CD14-positive monocyte (primary cell): ENCODE measurements around the gene REXO5. TPM values are rescaled to one million over a fixed set of nuclear protein-coding genes. Genes with fewer than 3 reads are reported as not detected.

ENCODE experiments used
- DNase-seq, 3 donors: peaks; one replicate each; pipeline ENCODE4 v3.0.0-alpha.2; 2011 to 2022
- H2AFZ ChIP-seq: 2 replicates; pipeline ENCODE4 v1.6.0; 2012; ENCODE audit warnings: mild to moderate bottlenecking, low read depth, low read length, inconsistent platforms; ENCODE audit not compliant: insufficient read depth, poor library complexity, severe bottlenecking
- H3K27ac ChIP-seq, 2 donors: 1 replicate in 1 of 2; 2 replicates in 1 of 2; pipeline ENCODE4 v1.5.1; 2012 to 2013; ENCODE audit warnings: low read length in 2 of 2, control low read depth in 1 of 2, inconsistent platforms in 1 of 2, low read depth in 1 of 2, mild to moderate bottlenecking in 1 of 2
- H3K27me3 ChIP-seq, 2 donors: one replicate each; pipeline versions ENCODE4 v1.6.0 to v1.6.1; 2011 to 2013; ENCODE audit warnings: low read length in 2 of 2; ENCODE audit not compliant: control insufficient read depth in 2 of 2, insufficient read depth in 2 of 2
- H3K36me3 ChIP-seq, 2 donors: replicated peaks in 1 of 2; 1 replicate in 1 of 2; 2 replicates in 1 of 2; pipeline versions ENCODE4 v1.5.1 to v1.6.1; 2012 to 2013; ENCODE audit warnings: low read length in 2 of 2, control low read depth in 1 of 2, inconsistent platforms in 1 of 2, mild to moderate bottlenecking in 1 of 2; ENCODE audit not compliant: insufficient read depth in 2 of 2, control insufficient read depth in 1 of 2
- H3K4me1 ChIP-seq, 2 donors: 1 replicate in 1 of 2; 2 replicates in 1 of 2; pipeline versions ENCODE4 v1.5.1 to v1.6.1; 2012 to 2013; ENCODE audit warnings: low read length in 2 of 2, control low read depth in 1 of 2, inconsistent platforms in 1 of 2, mild to moderate bottlenecking in 1 of 2, moderate library complexity in 1 of 2; ENCODE audit not compliant: insufficient read depth in 2 of 2, control insufficient read depth in 1 of 2
- H3K4me2 ChIP-seq: replicated peaks from 2 replicates; pipeline ENCODE3; 2012; ENCODE audit warnings: low read length, moderate library complexity, mild to moderate bottlenecking; ENCODE audit not compliant: poor library complexity, severe bottlenecking; ENCODE audit errors: extremely low read depth
- H3K4me3 ChIP-seq, 3 experiments: fragments of 200-600 bp in 1 of 3; sonication (generic) in 1 of 3; replicated peaks in 1 of 3; 1 replicate in 2 of 3; 2 replicates in 1 of 3; pipeline ENCODE4 v1.5.1; 2011 to 2013; ENCODE audit warnings: low read length in 3 of 3, mild to moderate bottlenecking in 3 of 3, control low read depth in 2 of 3, low read depth in 2 of 3, inconsistent platforms in 1 of 3, moderate library complexity in 1 of 3
- H3K79me2 ChIP-seq: 2 replicates; pipeline ENCODE4 v1.6.0; 2012; ENCODE audit warnings: mild to moderate bottlenecking, control low read depth, inconsistent platforms, low read length, moderate library complexity; ENCODE audit not compliant: insufficient read depth
- H3K9ac ChIP-seq: 2 replicates; pipeline ENCODE4 v1.6.0; 2017; ENCODE audit warnings: low read length, mild to moderate bottlenecking; ENCODE audit not compliant: insufficient read depth, poor library complexity, severe bottlenecking
- H3K9me3 ChIP-seq, 2 donors: replicated peaks in 1 of 2; 1 replicate in 1 of 2; 2 replicates in 1 of 2; pipeline versions ENCODE4 v1.5.1 to v1.6.1; 2012 to 2013; ENCODE audit warnings: low read length in 2 of 2, control low read depth in 1 of 2; ENCODE audit not compliant: control insufficient read depth in 1 of 2, insufficient read depth in 1 of 2
- H4K20me1 ChIP-seq: 2 replicates; pipeline ENCODE4 v1.6.0; 2012; ENCODE audit warnings: mild to moderate bottlenecking, low read length, control low read depth, moderate library complexity; ENCODE audit not compliant: insufficient read depth
- H3K27ac Mint-ChIP-seq, 7 donors: one replicate each; pipeline ENCODE4 v1.8.0; 2020; ENCODE audit warnings: mild to moderate bottlenecking in 7 of 7, mixed read lengths in 7 of 7, moderate library complexity in 6 of 7, inconsistent platforms in 2 of 7
- H3K27me3 Mint-ChIP-seq, 3 donors: one replicate each; pipeline ENCODE4 v1.8.0; 2021 to 2022; ENCODE audit warnings: low read depth in 3 of 3, mild to moderate bottlenecking in 3 of 3, mixed read lengths in 3 of 3, moderate library complexity in 3 of 3, inconsistent platforms in 1 of 3
- H3K36me3 Mint-ChIP-seq, 2 donors: one replicate each; pipeline ENCODE4 v1.8.0; 2020; ENCODE audit warnings: mixed read lengths in 2 of 2, inconsistent platforms in 1 of 2, mild to moderate bottlenecking in 1 of 2
- H3K4me1 Mint-ChIP-seq: one replicate; pipeline ENCODE4 v1.8.0; 2020; ENCODE audit warnings: mild to moderate bottlenecking, mixed read lengths
- H3K4me3 Mint-ChIP-seq, 2 donors: one replicate each; pipeline ENCODE4 v1.8.0; 2020; ENCODE audit warnings: mild to moderate bottlenecking in 2 of 2, mixed read lengths in 2 of 2, moderate library complexity in 1 of 2
- H3K9me3 Mint-ChIP-seq, 7 donors: one replicate each; pipeline ENCODE4 v1.8.0; 2020 to 2022; ENCODE audit warnings: mixed read lengths in 7 of 7, mild to moderate bottlenecking in 6 of 7, moderate library complexity in 6 of 7, inconsistent platforms in 2 of 7
- CTCF ChIP-seq: fragments of 200-600 bp; IDR thresholded peaks from one replicate; pipeline ENCODE4 v1.8.0; 2022; ENCODE audit warnings: antibody characterized with exemption, mild to moderate bottlenecking
- WGBS: methylation state at CpG from one replicate; pipeline ENCODE4 v1.1.5; 2013; ENCODE audit warnings: missing lambda C conversion rate; ENCODE audit not compliant: insufficient coverage; 5-methylcytosine and 5-hydroxymethylcytosine counted together
- intact Hi-C, 2 donors: fragments of 100-400 bp; cut with micrococcal nuclease; formaldehyde crosslinking; loops; one replicate each; pipeline versions ENCODE4 v1.15.0 to v1.15.1; 2023
- polyA plus RNA-seq, 3 donors: library from polyadenylated mRNA; depleted of rRNA in 1 of 3; unstranded in 2 of 3; stranded (reverse) in 1 of 3; fragments of 300-500 nt in 2 of 3; fragments of >200 nt in 1 of 3; fragmentation: Illumina TruSeq in 2 of 3; gene quantifications; 1 replicate in 2 of 3; 2 replicates in 1 of 3; pipeline ENCODE4 v1.2.3, GENCODE V29; 2012 to 2021

The REXO5 gene
- polyA plus RNA-seq, 3 donors, result 0.52 to 1.4 (median 0.55) TPM

- peaks cover 7 to 9% of the 10 kb centered on the region in 2 donors for H3K4me1 ChIP-seq
- H3K79me2 ChIP-seq, result peaks cover 7% of the 10 kb centered on the region
- H3K27ac Mint-ChIP-seq, result peak overlapping the region in 1 of 7 donors; percentile 15
- no peaks in the 10 kb centered on the region for H3K27me3 ChIP-seq
- no peak overlapping the region for H3K9ac ChIP-seq
- H3K4me2 ChIP-seq, result no peak overlapping the region
- DNase-seq, result no peak
- peaks cover 17% of the 10 kb centered on the region for H3K4me1 Mint-ChIP-seq
- peaks cover 8 to 10% of the 10 kb centered on the region in 2 donors for H3K36me3 ChIP-seq
- H4K20me1 ChIP-seq, result peaks cover 63% of the 10 kb centered on the region
- no peak overlapping the region for H3K4me3 Mint-ChIP-seq
- WGBS, result 100% methylated on average over 3 of the region's 3 CpGs
- no peaks in the 10 kb centered on the region for H3K27me3 Mint-ChIP-seq
- no peak for TF ChIP-seq CTCF
- H3K9me3 ChIP-seq, result no peaks in the 10 kb centered on the region
- intact Hi-C loops, result loop anchor here in 1 of 2 donors (10.0 kb wide), 1 partner anchor 68 kb away; no protein-coding TSS in a partner anchor
- H3K36me3 Mint-ChIP-seq, result peaks cover 12 to 17% of the 10 kb centered on the region in 2 donors
- no peak overlapping the region for H3K4me3 ChIP-seq
- H3K9me3 Mint-ChIP-seq, result no peaks in the 10 kb centered on the region
- no peak overlapping the region for H2AFZ ChIP-seq
- H3K27ac ChIP-seq, result no peak overlapping the region
Measured at GRCh38 chr16:20866801-20867200, 60.5 kb downstream of the REXO5 start.

GRCh38 chr16:20867585-20867984 is 61.3 kb downstream of the REXO5 start:
- Histone ChIP-seq H3K4me1 (peaks cover 7 to 9% of the 10 kb centered on the region in 2 donors), H3K9me3 (no peaks in the 10 kb centered on the region), H3K27me3 (no peaks in the 10 kb centered on the region), H3K79me2 (peaks cover 7% of the 10 kb centered on the region), H3K4me3 (no peak overlapping the region), H3K27ac (no peak overlapping the region), H2AFZ (no peak overlapping the region), H3K9ac (no peak overlapping the region), H3K36me3 (peaks cover under 1 to 2% of the 10 kb centered on the region in 2 donors), H4K20me1 (peaks cover 63% of the 10 kb centered on the region), H3K4me2 (no peak overlapping the region)
- Mint-ChIP-seq H3K4me3 (no peak overlapping the region), H3K27me3 (no peaks in the 10 kb centered on the region), H3K36me3 (peaks cover 5 to 9% of the 10 kb centered on the region in 2 donors), H3K9me3 (no peaks in the 10 kb centered on the region), H3K4me1 (peaks cover 17% of the 10 kb centered on the region), H3K27ac (peak overlapping the region in 1 of 7 donors; percentile 38)
- 71% methylated on average over 1 of the region's 2 CpGs for WGBS
- DNase-seq, result no peak
- intact Hi-C loops, result loop anchor here in 1 of 2 donors (10.0 kb wide), 1 partner anchor 67 kb away; no protein-coding TSS in a partner anchor
- no peak for TF ChIP-seq CTCF
